ENCODE measurements around the gene FAM107B.
"Not testable (repeated sequence)": the region's sequence is repeated elsewhere in the genome, so short reads cannot be mapped to it uniquely, and the experiment has no call there.

Gene FAM107B

DNA sequence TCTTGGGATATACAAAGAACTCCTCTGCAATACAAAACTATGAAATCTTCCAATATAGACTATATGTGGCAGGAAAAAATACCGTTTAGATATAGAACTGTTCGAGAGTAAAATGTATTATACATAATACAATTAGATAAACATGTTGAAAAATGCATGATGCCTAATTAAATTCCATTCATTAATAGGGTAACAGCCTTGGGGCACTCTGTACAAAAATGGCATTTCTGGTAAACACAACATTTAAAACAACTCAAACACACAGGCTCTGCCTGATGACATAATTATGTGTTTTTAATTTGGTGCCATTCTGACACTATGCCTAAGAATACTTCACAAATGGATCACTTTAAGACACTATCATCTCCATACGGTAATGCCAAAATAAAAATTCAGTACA is 180.9 kb downstream of the FAM107B start:
- H3K4ac ChIP-seq (ENCODE audit: low read depth in 1 of 2, low read length in 2 of 2): no peak overlapping the region
- no peaks in the 10 kb centered on the region for H3K27me3 ChIP-seq (ENCODE audit: control insufficient read depth in 1 of 2, insufficient read depth in 1 of 2, low read length in 2 of 2)
- WGBS: 95% methylated on average over 1 of the region's 3 CpGs
- H3K4me2 ChIP-seq (ENCODE audit: low read length, poor library complexity, severe bottlenecking): no peak overlapping the region
- no peak overlapping the region for H2BK15ac ChIP-seq (ENCODE audit: low read depth, poor library complexity, severe bottlenecking)
- DNase-seq: no peak
- H2BK120ac ChIP-seq (ENCODE audit: low read depth, low read length): no peak overlapping the region
- no peak overlapping the region for H3K27ac ChIP-seq (ENCODE audit: low read length, poor library complexity, severe bottlenecking)
- peaks cover 4% of the 10 kb centered on the region for H3K4me1 ChIP-seq (ENCODE audit: control insufficient read depth, insufficient read depth, low read depth, low read length)
- H3K14ac ChIP-seq (ENCODE audit: low read length in 2 of 2): no peak overlapping the region
- H2BK12ac ChIP-seq (ENCODE audit: low read length in 2 of 2): no peak overlapping the region
- H3K9me3 ChIP-seq (ENCODE audit: control insufficient read depth, low read length): no peaks in the 10 kb centered on the region
- no peak overlapping the region for H3K23ac ChIP-seq (ENCODE audit: low read length in 2 of 2)
- no peak overlapping the region for H4K91ac ChIP-seq (ENCODE audit: low read length)
- H2AK5ac ChIP-seq (ENCODE audit: low read length, severe bottlenecking): no peak overlapping the region
- peaks cover 28% of the 10 kb centered on the region for H3K79me1 ChIP-seq (replicated peaks; ENCODE audit: low read length, poor library complexity, severe bottlenecking)
- no peak overlapping the region for H3K4me3 ChIP-seq (ENCODE audit: insufficient read depth in 1 of 2, low read depth in 1 of 2, low read length in 2 of 2)
- H3K18ac ChIP-seq (ENCODE audit: low read depth in 1 of 2, low read length in 2 of 2): no peak overlapping the region
- no peak overlapping the region for H2BK5ac ChIP-seq (ENCODE audit: low read depth, low read length, poor library complexity, severe bottlenecking)
- no peak overlapping the region for H2AFZ ChIP-seq (ENCODE audit: low read depth, low read length)
- H3K9ac ChIP-seq (ENCODE audit: low read length): no peak overlapping the region
- no peak overlapping the region for H4K8ac ChIP-seq (ENCODE audit: low read length)
- peaks cover 3 to 9% of the 10 kb centered on the region in 2 experiments for H3K36me3 ChIP-seq (ENCODE audit: control insufficient read depth in 1 of 2, insufficient read depth in 2 of 2, low read depth in 1 of 2, low read length in 2 of 2)

DNA sequence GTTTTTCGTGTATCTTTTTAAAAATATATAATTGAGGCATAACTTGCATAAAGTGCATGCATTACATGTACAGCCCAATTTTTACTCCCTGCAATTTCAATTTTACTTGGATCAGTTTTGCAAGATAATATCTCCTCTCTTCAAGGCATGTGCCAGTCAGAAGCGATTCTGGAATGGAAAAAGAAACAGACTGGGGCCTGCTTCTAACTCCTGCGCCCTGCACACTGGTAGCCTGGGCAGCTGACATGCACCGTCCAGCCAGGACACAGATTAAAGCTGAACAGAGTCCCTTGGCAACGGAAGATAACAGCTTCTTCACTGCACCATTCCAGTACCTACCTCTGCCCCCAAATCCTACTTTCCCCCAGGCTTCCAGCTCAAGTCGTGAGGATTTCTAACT is 182.1 kb downstream of the FAM107B start:
- no peak overlapping the region for H3K9ac ChIP-seq (ENCODE audit: low read length)
- H3K4ac ChIP-seq (ENCODE audit: low read depth in 1 of 2, low read length in 2 of 2): no peak overlapping the region
- no peaks in the 10 kb centered on the region for H3K27me3 ChIP-seq (ENCODE audit: control insufficient read depth in 1 of 2, insufficient read depth in 1 of 2, low read length in 2 of 2)
- no peak overlapping the region for H2AFZ ChIP-seq (ENCODE audit: low read depth, low read length)
- no peak overlapping the region for H3K4me3 ChIP-seq (ENCODE audit: insufficient read depth in 1 of 2, low read depth in 1 of 2, low read length in 2 of 2)
- DNase-seq: no peak
- no peak overlapping the region for H3K23ac ChIP-seq (ENCODE audit: low read length in 2 of 2)
- H3K4me1 ChIP-seq (ENCODE audit: control insufficient read depth, insufficient read depth, low read depth, low read length): peaks cover 11% of the 10 kb centered on the region
- no peaks in the 10 kb centered on the region for H3K9me3 ChIP-seq (ENCODE audit: control insufficient read depth, low read length)
- 95% methylated on average over 5 of the region's 6 CpGs for WGBS
- H4K91ac ChIP-seq (ENCODE audit: low read length): no peak overlapping the region
- H2BK12ac ChIP-seq (ENCODE audit: low read length in 2 of 2): no peak overlapping the region
- no peak overlapping the region for H2BK15ac ChIP-seq (ENCODE audit: low read depth, poor library complexity, severe bottlenecking)
- H3K36me3 ChIP-seq (ENCODE audit: control insufficient read depth in 1 of 2, insufficient read depth in 2 of 2, low read depth in 1 of 2, low read length in 2 of 2): peaks cover 3% of the 10 kb centered on the region in 2 experiments
- no peak overlapping the region for H2AK5ac ChIP-seq (ENCODE audit: low read length, severe bottlenecking)
- no peak overlapping the region for H2BK5ac ChIP-seq (ENCODE audit: low read depth, low read length, poor library complexity, severe bottlenecking)
- H3K27ac ChIP-seq (ENCODE audit: low read length, poor library complexity, severe bottlenecking): no peak overlapping the region
- H4K8ac ChIP-seq (ENCODE audit: low read length): no peak overlapping the region
- H3K79me1 ChIP-seq (replicated peaks; ENCODE audit: low read length, poor library complexity, severe bottlenecking): peaks cover 26% of the 10 kb centered on the region
- H3K14ac ChIP-seq (ENCODE audit: low read length in 2 of 2): no peak overlapping the region
- H3K18ac ChIP-seq (ENCODE audit: low read depth in 1 of 2, low read length in 2 of 2): no peak overlapping the region
- no peak overlapping the region for H3K4me2 ChIP-seq (ENCODE audit: low read length, poor library complexity, severe bottlenecking)
- no peak overlapping the region for H2BK120ac ChIP-seq (ENCODE audit: low read depth, low read length)

- H3K27ac ChIP-seq (ENCODE audit: low read length, poor library complexity, severe bottlenecking): no peak overlapping the region
- no peak overlapping the region for H2AK5ac ChIP-seq (ENCODE audit: low read length, severe bottlenecking)
- H3K4me3 ChIP-seq (ENCODE audit: insufficient read depth in 1 of 2, low read depth in 1 of 2, low read length in 2 of 2): no peak overlapping the region
- no peak overlapping the region for H3K4ac ChIP-seq (ENCODE audit: low read depth in 1 of 2, low read length in 2 of 2)
- H3K14ac ChIP-seq (ENCODE audit: low read length in 2 of 2): no peak overlapping the region
- no peak overlapping the region for H4K8ac ChIP-seq (ENCODE audit: low read length)
- H3K36me3 ChIP-seq (ENCODE audit: control insufficient read depth in 1 of 2, insufficient read depth in 2 of 2, low read depth in 1 of 2, low read length in 2 of 2): peaks cover 3% of the 10 kb centered on the region in 2 experiments
- DNase-seq: no peak
- H2BK5ac ChIP-seq (ENCODE audit: low read depth, low read length, poor library complexity, severe bottlenecking): no peak overlapping the region
- no peak overlapping the region for H3K23ac ChIP-seq (ENCODE audit: low read length in 2 of 2)
- H3K9ac ChIP-seq (ENCODE audit: low read length): no peak overlapping the region
- H3K79me1 ChIP-seq (replicated peaks; ENCODE audit: low read length, poor library complexity, severe bottlenecking): peaks cover 24% of the 10 kb centered on the region
- no peaks in the 10 kb centered on the region for H3K27me3 ChIP-seq (ENCODE audit: control insufficient read depth in 1 of 2, insufficient read depth in 1 of 2, low read length in 2 of 2)
- no peak overlapping the region for H3K18ac ChIP-seq (ENCODE audit: low read depth in 1 of 2, low read length in 2 of 2)
- H2BK15ac ChIP-seq (ENCODE audit: low read depth, poor library complexity, severe bottlenecking): no peak overlapping the region
- no peak overlapping the region for H2BK120ac ChIP-seq (ENCODE audit: low read depth, low read length)
- 97% methylated on average over 5 of the region's 5 CpGs for WGBS
- H2BK12ac ChIP-seq (ENCODE audit: low read length in 2 of 2): no peak overlapping the region
- no peaks in the 10 kb centered on the region for H3K9me3 ChIP-seq (ENCODE audit: control insufficient read depth, low read length)
- no peak overlapping the region for H3K4me2 ChIP-seq (ENCODE audit: low read length, poor library complexity, severe bottlenecking)
- no peak overlapping the region for H2AFZ ChIP-seq (ENCODE audit: low read depth, low read length)
- peaks cover 12% of the 10 kb centered on the region for H3K4me1 ChIP-seq (ENCODE audit: control insufficient read depth, insufficient read depth, low read depth, low read length)
- H4K91ac ChIP-seq (ENCODE audit: low read length): no peak overlapping the region
Observed at GRCh38 chr10:14592026-14592425, 182.7 kb downstream of the FAM107B start.

DNA sequence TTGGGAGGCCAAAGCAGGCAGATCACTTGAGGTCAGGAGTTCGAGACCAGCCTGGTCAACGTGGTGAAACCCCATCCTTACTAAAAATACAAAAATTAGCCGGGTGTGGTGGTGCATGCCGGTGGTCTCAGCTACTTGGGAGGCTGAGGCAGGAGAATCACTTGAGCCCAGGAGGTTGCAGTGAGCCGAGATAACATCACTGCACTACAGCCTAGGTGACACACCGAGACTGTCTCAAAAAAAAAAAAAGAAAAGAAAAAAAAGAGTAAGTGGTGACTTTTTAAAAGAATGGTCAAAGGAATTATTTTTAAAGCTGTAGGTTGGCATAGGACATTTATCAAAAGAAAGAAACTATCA is 185.8 kb downstream of the FAM107B start:
- not testable (repeated sequence) for H3K23ac ChIP-seq (ENCODE audit: low read length in 2 of 2); H2AFZ ChIP-seq (ENCODE audit: low read depth, low read length); H3K27me3 ChIP-seq (ENCODE audit: control insufficient read depth in 1 of 2, insufficient read depth in 1 of 2, low read length in 2 of 2); H4K91ac ChIP-seq (ENCODE audit: low read length); H3K4me3 ChIP-seq (ENCODE audit: insufficient read depth in 1 of 2, low read depth in 1 of 2, low read length in 2 of 2); H3K9ac ChIP-seq (ENCODE audit: low read length); H3K9me3 ChIP-seq (ENCODE audit: control insufficient read depth, low read length); H2BK15ac ChIP-seq (ENCODE audit: low read depth, poor library complexity, severe bottlenecking); H3K14ac ChIP-seq (ENCODE audit: low read length in 2 of 2); H3K18ac ChIP-seq (ENCODE audit: low read depth in 1 of 2, low read length in 2 of 2); H2BK5ac ChIP-seq (ENCODE audit: low read depth, low read length, poor library complexity, severe bottlenecking); H4K8ac ChIP-seq (ENCODE audit: low read length); H3K4me2 ChIP-seq (ENCODE audit: low read length, poor library complexity, severe bottlenecking); H3K36me3 ChIP-seq (ENCODE audit: control insufficient read depth in 1 of 2, insufficient read depth in 2 of 2, low read depth in 1 of 2, low read length in 2 of 2); H2BK120ac ChIP-seq (ENCODE audit: low read depth, low read length); H2AK5ac ChIP-seq (ENCODE audit: low read length, severe bottlenecking); DNase-seq; H3K27ac ChIP-seq (ENCODE audit: low read length, poor library complexity, severe bottlenecking)
- Histone ChIP-seq H3K79me1 (replicated peaks; ENCODE audit: low read length, poor library complexity, severe bottlenecking) (peaks cover 30% of the 10 kb centered on the region), H3K4ac (ENCODE audit: low read depth in 1 of 2, low read length in 2 of 2) (peak overlapping the region in 1 of 2 experiments; percentile 41), H2BK12ac (ENCODE audit: low read length in 2 of 2) (peak overlapping the region in 1 of 2 experiments; percentile 64), H3K4me1 (ENCODE audit: control insufficient read depth, insufficient read depth, low read depth, low read length) (peaks cover 15% of the 10 kb centered on the region)
- 43% methylated on average over 6 of the region's 6 CpGs for WGBS

All from mesenchymal stem cell (in vitro differentiated cells and primary cell).